Measurements from ENCODE around the gene PPAN. TPM values are rescaled to one million over a fixed set of nuclear protein-coding genes. Genes with fewer than 3 reads are reported as not detected.

PPAN gene
- total RNA-seq, 5 donors from 2014 or later (not counting 1 experiment from before 2014, with no cell fraction given), result 89.3 to 140 (median 123) TPM

GRCh38 chr19:10104665-10105508 lies 1.3 kb upstream of the PPAN start:
- H3K4me3 Mint-ChIP-seq, result peak overlapping the region; percentile 70 to 91 (median 89)
- peaks cover 51 to 60% (median 58%) of the 10 kb centered on the region in 3 donors for H3K4me1 Mint-ChIP-seq
- no peaks in the 10 kb centered on the region for H3K27me3 ChIP-seq (replicated peaks in 1 of 2; ENCODE audit: control insufficient read depth in 2 of 2, extremely low read depth in 1 of 2, insufficient read depth in 2 of 2, low read length in 1 of 2)
- H3K4me3 ChIP-seq (ENCODE audit: control insufficient read depth in 1 of 2, extremely low read depth in 1 of 2, low read length in 1 of 2), result peak overlapping the region in 1 of 2 donors; percentile 10
- peak overlapping the region; percentile 97 for H3K27ac ChIP-seq (ENCODE audit: low read length)
- H3K27me3 Mint-ChIP-seq, result no peaks in the 10 kb centered on the region
- ChIA-PET CTCF (interaction anchor here in 1 of 2 donors (0.7 to 1.6 kb wide), 8 partner anchors 8 to 323 kb away, joined by 3 to 10 read pairs (median 4); partner anchors contain the start of gene CDC37), POLR2A (no interaction called here)
- H3K36me3 ChIP-seq (ENCODE audit: control insufficient read depth in 2 of 2, extremely low read depth in 1 of 2, insufficient read depth in 1 of 2, low read length in 1 of 2), result peaks cover 18 to 29% of the 10 kb centered on the region in 2 donors
- H3K9me3 ChIP-seq, result no peaks in the 10 kb centered on the region
- 0% methylated on average over 12 of the region's 15 CpGs for WGBS (ENCODE audit: insufficient coverage)
- no peaks in the 10 kb centered on the region for H3K9me3 Mint-ChIP-seq
- peaks cover 11% of the 10 kb centered on the region for H3K36me3 Mint-ChIP-seq
- H3K4me1 ChIP-seq (ENCODE audit: control insufficient read depth in 1 of 2, extremely low read depth in 1 of 2, insufficient read depth in 2 of 2, low read length in 2 of 2), result peaks cover 38 to 92% of the 10 kb centered on the region in 2 experiments
- DNase-seq (peak in 34 of 35 experiments; percentile 64 to 93 (median 80)), ATAC-seq (replicated peaks in 1 of 4) (peak; percentile 73 to 84 (median 76))
- peak overlapping the region; percentile 94 to 96 for H3K27ac Mint-ChIP-seq

- WGBS (ENCODE audit: insufficient coverage), result 6% methylated on average over 15 of the region's 16 CpGs
- ATAC-seq (replicated peaks in 1 of 4), result peak in 1 of 4 experiments; percentile 3
- H3K4me1 Mint-ChIP-seq, result peaks cover 56 to 58% (median 58%) of the 10 kb centered on the region in 3 donors
- H3K9me3 Mint-ChIP-seq, result no peaks in the 10 kb centered on the region
- Histone ChIP-seq H3K4me1 (ENCODE audit: control insufficient read depth in 1 of 2, extremely low read depth in 1 of 2, insufficient read depth in 2 of 2, low read length in 2 of 2) (peaks cover 34 to 92% of the 10 kb centered on the region in 2 experiments), H3K27me3 (replicated peaks in 1 of 2; ENCODE audit: control insufficient read depth in 2 of 2, extremely low read depth in 1 of 2, insufficient read depth in 2 of 2, low read length in 1 of 2) (no peaks in the 10 kb centered on the region), H3K36me3 (ENCODE audit: control insufficient read depth in 2 of 2, extremely low read depth in 1 of 2, insufficient read depth in 1 of 2, low read length in 1 of 2) (peaks cover 19 to 36% of the 10 kb centered on the region in 2 donors), H3K9me3 (no peaks in the 10 kb centered on the region), H3K27ac (ENCODE audit: low read length) (peak overlapping the region; percentile 97), H3K4me3 (ENCODE audit: control insufficient read depth in 1 of 2, extremely low read depth in 1 of 2, low read length in 1 of 2) (peak overlapping the region; percentile 6 to 62)
- peaks cover 16% of the 10 kb centered on the region for H3K36me3 Mint-ChIP-seq
- DNase-seq, result peak in 5 of 35 experiments; percentile 28 to 72 (median 42)
- peak overlapping the region; percentile 80 to 91 (median 89) for H3K4me3 Mint-ChIP-seq
- CTCF ChIA-PET, result interaction anchor here in 1 of 2 donors (1.2 to 2.1 kb wide), 2 partner anchors 10 to 11 kb away, joined by 5 to 13 read pairs; no protein-coding TSS in a partner anchor
- H3K27ac Mint-ChIP-seq, result peak overlapping the region; percentile 94 to 96
- no peaks in the 10 kb centered on the region for H3K27me3 Mint-ChIP-seq
- POLR2A ChIA-PET, result interaction anchor here (0.6 kb wide), 2 partner anchors 97 to 395 kb away, joined by 4 to 7 read pairs; no protein-coding TSS in a partner anchor
These were observed 558 bp upstream of the PPAN start for GRCh38 chr19:10105509-10106099.

- POLR2A ChIA-PET, result interaction anchor here in 1 of 2 donors (0.6 kb wide), 1 partner anchor 446 kb away, joined by 3 read pairs; no protein-coding TSS in a partner anchor
- WGBS (ENCODE audit: insufficient coverage), result 28% methylated on average over 9 of the region's 10 CpGs
- H3K27me3 ChIP-seq (replicated peaks in 1 of 2; ENCODE audit: control insufficient read depth in 2 of 2, extremely low read depth in 1 of 2, insufficient read depth in 2 of 2, low read length in 1 of 2), result no peaks in the 10 kb centered on the region
- Mint-ChIP-seq H3K4me3 (peak overlapping the region; percentile 80 to 91 (median 89)), H3K36me3 (peaks cover 18% of the 10 kb centered on the region), H3K27me3 (no peaks in the 10 kb centered on the region), H3K9me3 (no peaks in the 10 kb centered on the region), H3K27ac (peak overlapping the region; percentile 84 to 86), H3K4me1 (peaks cover 57 to 63% (median 61%) of the 10 kb centered on the region in 3 donors)
- peaks cover 28 to 93% of the 10 kb centered on the region in 2 experiments for H3K4me1 ChIP-seq (ENCODE audit: control insufficient read depth in 1 of 2, extremely low read depth in 1 of 2, insufficient read depth in 2 of 2, low read length in 2 of 2)
- no peak for ATAC-seq (replicated peaks in 1 of 4)
- H3K27ac ChIP-seq (ENCODE audit: low read length), result peak overlapping the region; percentile 97
- H3K4me3 ChIP-seq (ENCODE audit: control insufficient read depth in 1 of 2, extremely low read depth in 1 of 2, low read length in 1 of 2), result peak overlapping the region; percentile 62 to 73
- CTCF ChIA-PET, result interaction anchor here in 1 of 2 donors (0.6 to 2.1 kb wide), 2 partner anchors 11 to 280 kb away, joined by 3 to 13 read pairs; partner anchors contain the start of gene UBL5
- no peaks in the 10 kb centered on the region for H3K9me3 ChIP-seq
- DNase-seq, result no peak
- peaks cover 19 to 44% of the 10 kb centered on the region in 2 donors for H3K36me3 ChIP-seq (ENCODE audit: control insufficient read depth in 2 of 2, extremely low read depth in 1 of 2, insufficient read depth in 1 of 2, low read length in 1 of 2)
These were observed 1.1 kb downstream of the PPAN start for GRCh38 chr19:10107254-10107653.

- peak overlapping the region; percentile 28 to 84 for H3K27ac Mint-ChIP-seq
- Histone ChIP-seq H3K4me1 (ENCODE audit: control insufficient read depth in 1 of 2, extremely low read depth in 1 of 2, insufficient read depth in 2 of 2, low read length in 2 of 2) (peaks cover 27 to 93% of the 10 kb centered on the region in 2 experiments), H3K9me3 (no peaks in the 10 kb centered on the region), H3K4me3 (ENCODE audit: control insufficient read depth in 1 of 2, extremely low read depth in 1 of 2, low read length in 1 of 2) (no peak overlapping the region), H3K27me3 (replicated peaks in 1 of 2; ENCODE audit: control insufficient read depth in 2 of 2, extremely low read depth in 1 of 2, insufficient read depth in 2 of 2, low read length in 1 of 2) (no peaks in the 10 kb centered on the region), H3K27ac (ENCODE audit: low read length) (peak overlapping the region; percentile 6), H3K36me3 (ENCODE audit: control insufficient read depth in 2 of 2, extremely low read depth in 1 of 2, insufficient read depth in 1 of 2, low read length in 1 of 2) (peaks cover 19 to 44% of the 10 kb centered on the region in 2 donors)
- H3K36me3 Mint-ChIP-seq, result peaks cover 18% of the 10 kb centered on the region
- ATAC-seq (replicated peaks in 1 of 4) (no peak), DNase-seq (no peak)
- H3K9me3 Mint-ChIP-seq, result no peaks in the 10 kb centered on the region
- WGBS (ENCODE audit: insufficient coverage), result 94% methylated on average over 11 of the region's 14 CpGs
- H3K27me3 Mint-ChIP-seq, result no peaks in the 10 kb centered on the region
- peaks cover 57 to 63% (median 61%) of the 10 kb centered on the region in 3 donors for H3K4me1 Mint-ChIP-seq
- CTCF ChIA-PET, result interaction anchor here (0.7 to 2.1 kb wide), 3 partner anchors 10 to 65 kb away, joined by 4 to 13 read pairs (median 4); no protein-coding TSS in a partner anchor
- POLR2A ChIA-PET, result interaction anchor here in 1 of 2 donors (0.7 kb wide), 1 partner anchor 12 kb away, joined by 4 read pairs; the partner anchor contains the start of gene EIF3G
- peak overlapping the region; percentile 80 to 91 (median 89) for H3K4me3 Mint-ChIP-seq
These were observed 1.7 kb downstream of the PPAN start for GRCh38 chr19:10107817-10108367.

GRCh38 chr19:10109528-10109927 lies 3.4 kb downstream of the PPAN start:
- Mint-ChIP-seq H3K27ac (no peak overlapping the region), H3K27me3 (no peaks in the 10 kb centered on the region)

More at GRCh38 chr19:10109528-10109927, 3.4 kb downstream of the PPAN start:
- no peaks in the 10 kb centered on the region for H3K9me3 ChIP-seq
- Mint-ChIP-seq H3K36me3 (peaks cover 20% of the 10 kb centered on the region), H3K9me3 (no peaks in the 10 kb centered on the region), H3K4me3 (peak overlapping the region in 1 of 3 donors; percentile 58), H3K4me1 (peaks cover 50 to 67% (median 59%) of the 10 kb centered on the region in 3 donors)
- no peak overlapping the region for H3K4me3 ChIP-seq (ENCODE audit: control insufficient read depth in 1 of 2, extremely low read depth in 1 of 2, low read length in 1 of 2)
- H3K27me3 ChIP-seq (replicated peaks in 1 of 2; ENCODE audit: control insufficient read depth in 2 of 2, extremely low read depth in 1 of 2, insufficient read depth in 2 of 2, low read length in 1 of 2), result no peaks in the 10 kb centered on the region
- WGBS (ENCODE audit: insufficient coverage), result 94% methylated on average over 13 of the region's 14 CpGs
- no peak for DNase-seq
- H3K36me3 ChIP-seq (ENCODE audit: control insufficient read depth in 2 of 2, extremely low read depth in 1 of 2, insufficient read depth in 1 of 2, low read length in 1 of 2), result peaks cover 21 to 52% of the 10 kb centered on the region in 2 donors
- ATAC-seq (replicated peaks in 1 of 4), result no peak
- H3K27ac ChIP-seq (ENCODE audit: low read length), result no peak overlapping the region
- peaks cover 20 to 95% of the 10 kb centered on the region in 2 experiments for H3K4me1 ChIP-seq (ENCODE audit: control insufficient read depth in 1 of 2, extremely low read depth in 1 of 2, insufficient read depth in 2 of 2, low read length in 2 of 2)
- ChIA-PET CTCF (no interaction called here), POLR2A (interaction anchor here in 1 of 2 donors (0.5 kb wide), 1 partner anchor 8 kb away, joined by 13 read pairs; no protein-coding TSS in a partner anchor)

All from T-cell (primary cell).